ENCODE measurements around the gene SGSM2. TPM values are rescaled to one million over a fixed set of nuclear protein-coding genes. Genes with fewer than 3 reads are reported as not detected.

The SGSM2 gene
- total and polyA plus RNA-seq, 2 donors (not counting 1 experiment from before 2014, with no cell fraction given): 139 to 181 TPM

- Mint-ChIP-seq H3K4me3 (no peak overlapping the region), H3K4me1 (no peaks in the 10 kb centered on the region), H3K9me3 (ENCODE audit: insufficient read depth) (no peaks in the 10 kb centered on the region), H3K27ac (no peak overlapping the region), H3K27me3 (no peaks in the 10 kb centered on the region)
- ChIA-PET CTCF (no interaction called here), POLR2A (interaction anchor here (0.6 kb wide), 1 partner anchor 722 kb away, joined by 3 read pairs; no protein-coding TSS in a partner anchor)
- H3K27ac ChIP-seq (ENCODE audit: low read length in 2 of 2): no peak overlapping the region
- H3K9ac ChIP-seq (ENCODE audit: low read length): no peak overlapping the region
- intact Hi-C loops (cut with micrococcal nuclease): no loop called here
- H3K27me3 ChIP-seq (replicated peaks in 1 of 4; ENCODE audit: control extremely low read depth in 1 of 4, control insufficient read depth in 3 of 4, insufficient read depth in 4 of 4, low read length in 3 of 4): no peaks in the 10 kb centered on the region
- H4K20me1 ChIP-seq (ENCODE audit: control insufficient read depth, insufficient read depth, low read length, poor library complexity, severe bottlenecking): no peaks in the 10 kb centered on the region
- DNase-seq: no peak
- H3K4me1 ChIP-seq (ENCODE audit: control insufficient read depth in 2 of 2, insufficient read depth in 2 of 2, low read length in 2 of 2): no peaks in the 10 kb centered on the region
- no peak for TF ChIP-seq CTCF (IDR thresholded peaks at IDR 0.05)
- no peak for TF ChIP-seq EZH2 (IDR thresholded peaks at IDR 0.05; ENCODE audit: borderline replicate concordance, insufficient read depth, low read depth, low read length, poor library complexity, severe bottlenecking)
- H3K4me2 ChIP-seq (replicated peaks; ENCODE audit: low read depth, low read length, poor library complexity, severe bottlenecking): no peak overlapping the region
- no peak overlapping the region for H3K4me3 ChIP-seq (ENCODE audit: control extremely low read depth in 1 of 5, extremely low read depth in 1 of 5, insufficient read depth in 1 of 5, low read depth in 2 of 5, low read length in 4 of 5)
- no peak overlapping the region for H2AFZ ChIP-seq (ENCODE audit: insufficient read depth, low read depth, low read length, poor library complexity, severe bottlenecking)
- no peaks in the 10 kb centered on the region for H3K9me3 ChIP-seq (ENCODE audit: control extremely low read depth in 1 of 3, control insufficient read depth in 2 of 3, insufficient read depth in 1 of 3, low read length in 2 of 3)
- H3K36me3 ChIP-seq (replicated peaks in 1 of 2; ENCODE audit: control extremely low read depth in 1 of 2, control insufficient read depth in 1 of 2, extremely low read depth in 1 of 2, insufficient read depth in 2 of 2, low read length in 1 of 2): peaks cover 2 to 37% of the 10 kb centered on the region in 2 experiments
- no peaks in the 10 kb centered on the region for H3K79me2 ChIP-seq (ENCODE audit: control insufficient read depth, insufficient read depth, low read length)
- no CpG with 5 or more reads among the region's 1 CpG for WGBS (ENCODE audit: insufficient coverage)
- no peak for ATAC-seq (ENCODE audit: low read depth)
These were observed 15.9 kb upstream of the SGSM2 start for GRCh38 chr17:2321399-2321798.

GRCh38 chr17:2323629-2324314 lies 13.5 kb upstream of the SGSM2 start:
- ChIA-PET CTCF (no interaction called here), POLR2A (no interaction called here)
- Histone ChIP-seq H3K4me3 (ENCODE audit: control extremely low read depth in 1 of 5, extremely low read depth in 1 of 5, insufficient read depth in 1 of 5, low read depth in 2 of 5, low read length in 4 of 5) (no peak overlapping the region), H3K27me3 (replicated peaks in 1 of 4; ENCODE audit: control extremely low read depth in 1 of 4, control insufficient read depth in 3 of 4, insufficient read depth in 4 of 4, low read length in 3 of 4) (no peaks in the 10 kb centered on the region), H3K4me1 (ENCODE audit: control insufficient read depth in 2 of 2, insufficient read depth in 2 of 2, low read length in 2 of 2) (no peaks in the 10 kb centered on the region), H3K9me3 (ENCODE audit: control extremely low read depth in 1 of 3, control insufficient read depth in 2 of 3, insufficient read depth in 1 of 3, low read length in 2 of 3) (no peaks in the 10 kb centered on the region), H2AFZ (ENCODE audit: insufficient read depth, low read depth, low read length, poor library complexity, severe bottlenecking) (no peak overlapping the region), H3K36me3 (replicated peaks in 1 of 2; ENCODE audit: control extremely low read depth in 1 of 2, control insufficient read depth in 1 of 2, extremely low read depth in 1 of 2, insufficient read depth in 2 of 2, low read length in 1 of 2) (peaks cover 2 to 53% of the 10 kb centered on the region in 2 experiments), H3K27ac (ENCODE audit: low read length in 2 of 2) (no peak overlapping the region), H3K4me2 (replicated peaks; ENCODE audit: low read depth, low read length, poor library complexity, severe bottlenecking) (no peak overlapping the region), H3K79me2 (ENCODE audit: control insufficient read depth, insufficient read depth, low read length) (no peaks in the 10 kb centered on the region), H3K9ac (ENCODE audit: low read length) (no peak overlapping the region), H4K20me1 (ENCODE audit: control insufficient read depth, insufficient read depth, low read length, poor library complexity, severe bottlenecking) (no peaks in the 10 kb centered on the region)
- intact Hi-C loops (cut with micrococcal nuclease): no loop called here
- no peak overlapping the region for H3K27ac Mint-ChIP-seq
- H3K27me3 Mint-ChIP-seq: no peaks in the 10 kb centered on the region
- no peak for ATAC-seq (ENCODE audit: low read depth)
- H3K4me3 Mint-ChIP-seq: no peak overlapping the region
- H3K4me1 Mint-ChIP-seq: no peaks in the 10 kb centered on the region
- DNase-seq: no peak
- no peaks in the 10 kb centered on the region for H3K9me3 Mint-ChIP-seq (ENCODE audit: insufficient read depth)
- 91% methylated on average over 1 of the region's 2 CpGs for WGBS (ENCODE audit: insufficient coverage)
- no peak for TF ChIP-seq CTCF (IDR thresholded peaks at IDR 0.05)
- no peak for TF ChIP-seq EZH2 (IDR thresholded peaks at IDR 0.05; ENCODE audit: borderline replicate concordance, insufficient read depth, low read depth, low read length, poor library complexity, severe bottlenecking)
